NB4 (cell line): ENCODE measurements around the gene HVCN1.

Source experiments
- CTCF ChIP-seq: IDR thresholded peaks from one replicate; pipeline ENCODE4 v1.5.1; 2012; ENCODE audit warnings: low read depth, low read length
- POLR2A ChIP-seq: IDR thresholded peaks from 2 replicates; pipeline ENCODE4 v1.6.1; 2011; ENCODE audit warnings: mild to moderate bottlenecking; ENCODE audit not compliant: insufficient read length; ENCODE audit errors: extremely low read depth

- no peak for TF ChIP-seq CTCF
- no peak for TF ChIP-seq POLR2A
These were observed 1.2 kb upstream of the HVCN1 start for GRCh38 chr12:110690127-110690430.
